Lower leg skin (tissue), 4 donors: ENCODE measurements around the gene SLC28A1. TPM values are rescaled to one million over a fixed set of nuclear protein-coding genes. Genes with fewer than 3 reads are reported as not detected.

Experiments used
- DNase-seq, 2 donors: peaks; one replicate each; pipeline ENCODE4 v3.0.0-alpha.2; 2019; ENCODE audit warnings: low spot score in 2 of 2
- H3K4me3 ChIP-seq: fragments of 200-600 bp; sonication (generic); 2 replicates; pipeline ENCODE4 v1.5.1; 2017; ENCODE audit warnings: mild to moderate bottlenecking, low read depth; ENCODE audit not compliant: poor library complexity, severe bottlenecking
- CTCF ChIP-seq, 3 donors: fragments of 450-650 bp; IDR thresholded peaks; one replicate each; pipeline ENCODE4 v1.5.1; 2016; ENCODE audit warnings: antibody characterized with exemption in 3 of 3, mild to moderate bottlenecking in 3 of 3, moderate library complexity in 2 of 3
- POLR2A ChIP-seq, 2 donors: fragments of 450-650 bp; IDR thresholded peaks; one replicate each; pipeline ENCODE4 v1.6.1; 2016 to 2017; ENCODE audit warnings: antibody characterized with exemption in 2 of 2, mild to moderate bottlenecking in 1 of 2, moderate library complexity in 1 of 2
- WGBS, 2 donors: methylation state at CpG; one replicate each; pipeline ENCODE4 v1.1.5; 2018; 5-methylcytosine and 5-hydroxymethylcytosine counted together
- intact Hi-C: fragments of 100-400 bp; cut with DNase I; formaldehyde crosslinking; loops from one replicate; pipeline ENCODE4 v1.15.0; 2023; ENCODE audit warnings: low total_unique reads
- total RNA-seq, 4 donors: library from RNA; depleted of rRNA; stranded (reverse); fragments of >200 nt; gene quantifications; one replicate each; pipeline ENCODE4 v1.1.0, GENCODE V29; 2016

The SLC28A1 gene
- total RNA-seq, 4 donors from 2014 or later: not detected

- H3K4me3 ChIP-seq: no peak overlapping the region
- DNase-seq: no peak
- no peak for TF ChIP-seq CTCF (IDR thresholded peaks at IDR 0.05)
- TF ChIP-seq POLR2A (IDR thresholded peaks at IDR 0.05): no peak
- intact Hi-C loops: loop anchor here (5.0 kb wide), 1 partner anchor 343 kb away; no protein-coding TSS in a partner anchor
- WGBS, 2 donors: 58 to 71% methylated on average over 5 of the region's 5 CpGs
These were observed 45.5 kb downstream of the SLC28A1 start for GRCh38 chr15:84929795-84930603.

- no peak for TF ChIP-seq CTCF (IDR thresholded peaks at IDR 0.05)
- TF ChIP-seq POLR2A (IDR thresholded peaks at IDR 0.05): no peak
- DNase-seq: no peak
- H3K4me3 ChIP-seq: no peak overlapping the region
- intact Hi-C loops: no loop called here
- 87 to 92% methylated on average over 18 to 19 of the region's 21 CpGs for WGBS, 2 donors
These were observed 50.7 kb downstream of the SLC28A1 start for GRCh38 chr15:84934942-84935729.

GRCh38 chr15:84937144-84937543 lies 52.7 kb downstream of the SLC28A1 start:
- WGBS, 2 donors: 39 to 43% methylated on average over 5 of the region's 5 CpGs
- TF ChIP-seq POLR2A (IDR thresholded peaks at IDR 0.05) (no peak), CTCF (IDR thresholded peaks at IDR 0.05) (no peak)
- DNase-seq: no peak
- intact Hi-C loops: no loop called here
- H3K4me3 ChIP-seq: no peak overlapping the region

GRCh38 chr15:84938726-84939125 lies 54.3 kb downstream of the SLC28A1 start:
- no peak for DNase-seq
- WGBS, 2 donors: 95 to 97% methylated on average over 1 of the region's 1 CpG

GRCh38 chr15:84940399-84940798 lies 55.9 kb downstream of the SLC28A1 start:
- TF ChIP-seq CTCF (IDR thresholded peaks at IDR 0.05) (no peak), POLR2A (IDR thresholded peaks at IDR 0.05) (no peak)
- H3K4me3 ChIP-seq: no peak overlapping the region
- no peak for DNase-seq
- intact Hi-C loops: no loop called here
- WGBS, 2 donors: 47 to 73% methylated on average over 3 of the region's 3 CpGs

More at GRCh38 chr15:84938726-84939125, 54.3 kb downstream of the SLC28A1 start:
- TF ChIP-seq CTCF (IDR thresholded peaks at IDR 0.05) (no peak), POLR2A (IDR thresholded peaks at IDR 0.05) (no peak)
- intact Hi-C loops: no loop called here
- no peak overlapping the region for H3K4me3 ChIP-seq
